Activated CD4-positive, alpha-beta memory T cell treated with anti-CD3 and anti-CD28 coated beads for 36 hours (primary cell): ENCODE data around the gene ZFP36L2. TPM values are rescaled to one million over a fixed set of nuclear protein-coding genes. Genes with fewer than 3 reads are reported as not detected.

Experiments
- CTCF ChIA-PET: fragments of 350-600 bp; sonication (Branson Sonifier 250); formaldehyde crosslinking; loops from one replicate; lab custom pipeline; 2021; ENCODE audit warnings: antibody characterized with exemption, inconsistent platforms; lab: Charles Lee
- POLR2A ChIA-PET: fragments of 350-600 bp; sonication (Branson Sonifier 250); formaldehyde crosslinking; loops from one replicate; lab custom pipeline; 2021; ENCODE audit warnings: antibody characterized with exemption; lab: Charles Lee
- DNase-seq: peaks from one replicate; pipeline ENCODE4 v3.0.0-alpha.2; 2020
- H3K27ac Mint-ChIP-seq: one replicate; pipeline ENCODE4 v1.8.0; 2021; ENCODE audit warnings: mixed read lengths
- H3K27me3 Mint-ChIP-seq: one replicate; pipeline ENCODE4 v1.8.0; 2021; ENCODE audit warnings: mixed read lengths
- H3K36me3 Mint-ChIP-seq: one replicate; pipeline ENCODE4 v1.8.0; 2021; ENCODE audit warnings: mixed read lengths
- H3K4me1 Mint-ChIP-seq: one replicate; pipeline ENCODE4 v1.8.0; 2021; ENCODE audit warnings: low read depth, mixed read lengths
- H3K4me3 Mint-ChIP-seq: one replicate; pipeline ENCODE4 v1.8.0; 2021; ENCODE audit warnings: mild to moderate bottlenecking, mixed read lengths
- H3K9me3 Mint-ChIP-seq: one replicate; pipeline ENCODE4 v1.8.0; 2021; ENCODE audit warnings: mixed read lengths
- intact Hi-C: fragments of 100-400 bp; cut with micrococcal nuclease; formaldehyde crosslinking; loops from one replicate; pipeline ENCODE4 v1.15.1; 2023
- total RNA-seq, 2 experiments: library from RNA; stranded (reverse); gene quantifications; one replicate each; pipeline ENCODE4 v1.2.3, GENCODE V29; 2021

Gene ZFP36L2
- total RNA-seq, 2 experiments from 2014 or later: 78.4 to 79.8 TPM

DNA sequence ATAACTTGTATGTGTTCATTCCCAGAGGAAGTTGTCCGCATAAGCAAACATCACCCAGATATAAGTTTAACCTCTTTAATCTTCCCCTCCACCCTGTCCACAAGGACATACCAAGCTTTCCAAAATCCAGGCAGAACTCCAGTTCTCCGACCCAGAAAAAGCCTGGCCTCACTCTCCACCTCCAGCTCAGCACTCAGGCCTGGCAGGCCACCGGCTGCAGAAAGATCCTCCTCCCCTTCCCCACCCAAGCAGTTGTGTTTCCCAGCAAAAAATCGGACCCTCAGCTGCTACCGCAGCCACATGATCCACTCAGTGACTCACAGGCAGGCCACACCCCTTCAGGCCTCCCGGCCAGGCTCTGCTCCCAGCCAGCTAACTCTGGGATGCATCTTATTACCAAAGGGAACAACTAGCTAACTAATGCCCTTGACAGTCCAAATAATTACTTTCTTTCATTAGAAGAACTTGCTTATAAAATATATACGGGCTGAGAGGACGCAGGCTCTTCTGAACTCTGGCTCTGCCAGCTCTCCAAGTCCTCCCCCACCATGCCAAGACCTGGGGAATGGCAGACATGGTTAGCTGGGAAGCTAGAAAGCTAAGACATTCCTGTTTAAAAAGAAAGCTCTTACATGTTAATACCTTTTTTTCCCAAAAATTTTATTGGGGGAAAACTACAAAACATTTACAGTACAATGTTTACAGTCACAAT, 4.5 kb downstream of the ZFP36L2 start:
- POLR2A ChIA-PET: interaction anchor here (0.6 to 13.4 kb wide), 8 partner anchors 28 to 319 kb away, joined by 3 to 283 read pairs (median 4); no protein-coding TSS in a partner anchor
- peaks cover 42% of the 10 kb centered on the region for H3K4me1 Mint-ChIP-seq
- intact Hi-C loops: loop anchor here (2.0 kb wide), 1 partner anchor 163 kb away; no protein-coding TSS in a partner anchor

DNA sequence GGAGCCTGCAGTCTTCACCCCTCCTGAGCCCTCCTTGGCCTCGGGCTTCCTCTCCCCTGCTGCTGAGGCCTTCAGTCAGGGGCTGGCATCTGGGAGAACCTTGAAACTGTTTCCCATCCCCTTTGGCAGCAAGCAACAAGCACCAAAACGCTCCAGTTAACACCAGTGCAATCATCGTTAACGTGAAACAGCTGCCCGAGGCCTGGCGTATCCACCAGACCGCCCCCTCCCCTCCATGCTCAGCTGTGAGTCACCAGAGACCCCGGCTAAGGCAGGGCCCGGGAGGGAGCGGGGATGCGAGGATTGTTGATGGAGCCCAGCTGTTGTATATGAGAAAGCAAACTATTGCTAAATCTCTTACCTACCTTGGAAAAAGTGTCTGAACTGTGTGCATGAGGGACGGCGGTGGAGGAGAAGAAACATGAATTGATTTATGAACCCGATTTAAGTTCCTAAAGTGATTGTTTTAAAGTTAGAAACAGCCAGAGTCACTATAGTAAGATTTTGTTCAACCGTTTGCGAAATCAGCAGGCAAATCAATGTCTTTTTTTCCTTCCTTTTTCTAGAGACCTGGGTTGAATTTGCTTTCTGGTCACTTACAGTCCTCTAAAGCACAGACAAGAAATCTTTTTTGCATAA, 5.2 kb downstream of the ZFP36L2 start:
- H3K4me3 Mint-ChIP-seq: peak overlapping the region; percentile 88
- H3K4me1 Mint-ChIP-seq: peaks cover 42% of the 10 kb centered on the region
- peaks cover 44% of the 10 kb centered on the region for H3K36me3 Mint-ChIP-seq
- ChIA-PET CTCF (interaction anchor here (0.8 to 13.7 kb wide), 11 partner anchors 7 to 321 kb away, joined by 3 to 269 read pairs (median 7); no protein-coding TSS in a partner anchor), POLR2A (interaction anchor here (1.0 to 13.4 kb wide), 8 partner anchors 25 to 90 kb away, joined by 3 to 283 read pairs (median 6); no protein-coding TSS in a partner anchor)
- H3K27ac Mint-ChIP-seq: peak overlapping the region; percentile 95
- DNase-seq: peak; percentile 58
- H3K27me3 Mint-ChIP-seq: no peaks in the 10 kb centered on the region
- no peaks in the 10 kb centered on the region for H3K9me3 Mint-ChIP-seq
- intact Hi-C loops: loop anchor here (2.0 kb wide), 1 partner anchor 162 kb away; no protein-coding TSS in a partner anchor

More for the DNA sequence above, 4.5 kb downstream of the ZFP36L2 start:
- no peaks in the 10 kb centered on the region for H3K27me3 Mint-ChIP-seq
- peak; percentile 80 for DNase-seq
- H3K27ac Mint-ChIP-seq: peak overlapping the region; percentile 95
- peak overlapping the region; percentile 88 for H3K4me3 Mint-ChIP-seq
- H3K36me3 Mint-ChIP-seq: peaks cover 45% of the 10 kb centered on the region
- CTCF ChIA-PET: interaction anchor here (0.6 to 13.7 kb wide), 13 partner anchors 7 to 354 kb away, joined by 3 to 269 read pairs (median 5); no protein-coding TSS in a partner anchor
- no peaks in the 10 kb centered on the region for H3K9me3 Mint-ChIP-seq

DNA sequence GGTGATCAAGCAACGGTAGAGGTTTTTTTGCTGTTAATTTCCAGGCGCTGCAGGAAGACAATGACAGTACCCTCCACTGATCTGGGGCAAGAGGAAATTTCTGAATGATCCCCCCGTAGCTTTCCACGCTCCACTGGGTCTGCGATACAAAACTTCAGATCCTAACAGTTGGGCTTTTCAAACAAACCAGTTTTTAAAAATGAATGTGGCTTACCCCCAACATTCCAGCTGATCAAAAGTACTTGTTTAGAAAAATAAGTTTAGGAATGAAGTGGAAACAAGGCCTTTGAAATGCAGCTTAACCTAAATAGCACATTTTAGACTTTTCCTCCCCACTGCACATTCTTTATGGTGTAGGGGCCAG, 5.7 kb downstream of the ZFP36L2 start:
- Mint-ChIP-seq H3K27me3 (no peaks in the 10 kb centered on the region), H3K36me3 (peaks cover 40% of the 10 kb centered on the region), H3K27ac (peak overlapping the region; percentile 95), H3K9me3 (no peaks in the 10 kb centered on the region), H3K4me1 (peaks cover 42% of the 10 kb centered on the region), H3K4me3 (peak overlapping the region; percentile 88)
- ChIA-PET POLR2A (interaction anchor here (1.0 to 13.4 kb wide), 10 partner anchors 24 to 89 kb away, joined by 3 to 283 read pairs (median 6); no protein-coding TSS in a partner anchor), CTCF (interaction anchor here (0.8 to 13.7 kb wide), 10 partner anchors 8 to 273 kb away, joined by 3 to 269 read pairs (median 7); no protein-coding TSS in a partner anchor)
- intact Hi-C loops: loop anchor here (1.0 to 2.0 kb wide), 4 partner anchors 9 to 162 kb away; no protein-coding TSS in a partner anchor
- DNase-seq: no peak

DNA sequence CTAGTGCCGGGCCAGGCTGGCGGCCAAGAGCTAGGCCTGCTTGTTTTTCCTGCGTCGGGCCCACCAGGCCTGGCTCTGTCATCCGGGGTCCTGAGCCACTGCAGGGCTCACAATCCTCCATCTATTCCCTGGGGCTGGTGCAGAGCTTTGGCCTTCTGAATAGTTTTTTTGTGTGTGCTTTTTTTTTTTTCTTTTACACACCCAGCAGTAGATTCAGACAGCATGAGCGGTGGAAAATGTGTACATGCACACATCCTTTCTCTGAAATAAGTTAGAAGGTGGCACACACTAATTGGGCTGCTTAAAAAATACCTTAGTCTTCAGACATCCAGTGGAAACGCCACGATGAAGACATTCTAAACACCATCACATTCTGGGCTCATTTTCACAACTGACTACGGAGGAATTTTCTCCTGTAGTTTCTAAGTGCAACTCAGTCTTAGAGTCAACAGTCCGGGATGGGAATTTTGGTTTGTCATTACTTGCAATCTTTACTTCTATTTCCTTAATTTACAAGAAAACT, 6.1 kb downstream of the ZFP36L2 start:
- Mint-ChIP-seq H3K4me3 (peak overlapping the region; percentile 88), H3K36me3 (peaks cover 36% of the 10 kb centered on the region)

DNA sequence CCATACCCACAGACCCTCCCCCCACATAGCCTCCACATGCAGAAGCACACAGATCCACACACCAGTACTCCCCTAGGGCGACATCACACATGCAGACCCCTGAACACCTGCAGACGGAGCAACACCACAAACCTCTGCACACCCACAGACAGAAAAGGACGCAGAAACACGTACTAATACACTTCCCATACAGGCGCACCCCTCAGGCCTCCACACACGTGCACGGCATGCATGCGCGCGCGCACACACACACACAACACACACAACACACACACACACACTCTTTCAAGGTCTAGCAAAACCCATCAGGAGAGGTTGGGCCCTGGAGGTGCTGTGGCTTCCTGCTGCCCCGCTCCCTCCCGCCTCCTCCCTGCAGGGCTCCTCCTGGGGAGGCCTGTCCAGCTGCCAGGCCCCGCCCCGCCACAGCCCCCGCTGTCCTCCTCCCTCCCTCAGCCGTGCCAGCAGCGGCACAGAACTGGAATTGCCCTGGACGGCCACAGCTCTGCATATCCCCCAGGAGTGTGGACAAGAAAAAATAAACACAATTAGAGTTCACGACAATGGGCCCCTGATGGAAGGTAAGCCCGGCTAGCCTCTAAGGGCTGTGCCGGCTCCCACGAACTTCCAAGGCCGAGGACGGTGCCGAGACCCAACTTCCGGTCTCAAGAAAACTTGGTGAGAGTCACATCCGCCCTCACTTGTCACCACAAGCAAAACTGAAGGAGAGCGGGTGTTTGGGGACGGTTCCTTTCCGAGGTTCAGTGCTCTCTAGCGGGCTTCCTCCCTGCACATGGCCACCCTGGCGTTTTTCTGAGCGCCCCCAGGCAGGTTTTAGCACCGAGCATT, 6.8 kb downstream of the ZFP36L2 start:
- Mint-ChIP-seq H3K27me3 (no peaks in the 10 kb centered on the region), H3K4me1 (peaks cover 42% of the 10 kb centered on the region), H3K36me3 (peaks cover 33% of the 10 kb centered on the region), H3K27ac (peak overlapping the region; percentile 95), H3K4me3 (peak overlapping the region; percentile 88), H3K9me3 (no peaks in the 10 kb centered on the region)
- intact Hi-C loops: loop anchor here (1.0 to 2.0 kb wide), 4 partner anchors 10 to 161 kb away; no protein-coding TSS in a partner anchor
- ChIA-PET CTCF (interaction anchor here (1.0 to 13.7 kb wide), 6 partner anchors 9 to 265 kb away, joined by 3 to 269 read pairs (median 31); no protein-coding TSS in a partner anchor), POLR2A (interaction anchor here (0.6 to 13.4 kb wide), 11 partner anchors 7 to 489 kb away, joined by 3 to 283 read pairs (median 7); no protein-coding TSS in a partner anchor)
- DNase-seq: peak; percentile 89

More for the DNA sequence above, 6.1 kb downstream of the ZFP36L2 start:
- DNase-seq: no peak
- Mint-ChIP-seq H3K27me3 (no peaks in the 10 kb centered on the region), H3K9me3 (no peaks in the 10 kb centered on the region), H3K27ac (peak overlapping the region; percentile 95), H3K4me1 (peaks cover 42% of the 10 kb centered on the region)
- intact Hi-C loops: loop anchor here (1.0 to 2.0 kb wide), 4 partner anchors 9 to 161 kb away; no protein-coding TSS in a partner anchor
- POLR2A ChIA-PET: interaction anchor here (0.6 to 13.4 kb wide), 10 partner anchors 24 to 490 kb away, joined by 3 to 283 read pairs (median 6); no protein-coding TSS in a partner anchor
- CTCF ChIA-PET: interaction anchor here (0.8 to 13.7 kb wide), 9 partner anchors 8 to 273 kb away, joined by 3 to 269 read pairs (median 9); no protein-coding TSS in a partner anchor

DNA sequence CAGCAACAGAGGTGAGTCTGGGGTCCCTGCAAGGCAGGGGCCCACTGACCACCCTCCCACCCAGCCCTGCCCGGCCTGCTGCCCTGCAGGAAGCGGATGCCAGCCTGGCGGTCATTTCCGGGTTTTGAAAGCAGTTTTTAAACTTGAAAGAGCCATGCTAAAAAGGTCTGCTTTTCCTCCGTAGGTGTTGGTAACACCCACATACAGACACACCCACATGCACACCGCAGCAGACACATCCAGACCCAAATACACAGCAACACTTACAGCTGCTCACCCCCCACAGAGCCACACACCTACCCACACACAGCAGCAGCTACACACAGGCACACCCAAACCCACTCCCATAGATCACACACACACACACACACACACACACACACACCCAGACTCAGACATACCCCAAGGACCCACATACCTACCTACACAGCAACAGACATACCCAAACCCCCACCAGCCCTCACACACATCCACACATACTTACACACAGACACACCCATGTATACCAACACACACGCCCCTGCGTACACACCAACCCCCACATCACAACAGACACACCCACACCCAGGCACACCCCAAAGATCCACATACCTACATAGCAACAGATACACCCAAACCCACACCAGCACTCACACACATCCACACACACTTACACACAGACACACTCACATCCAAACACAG, 7.6 kb downstream of the ZFP36L2 start:
- CTCF ChIA-PET: interaction anchor here (5.3 to 13.7 kb wide), 3 partner anchors 10 to 86 kb away, joined by 39 to 269 read pairs (median 254); no protein-coding TSS in a partner anchor
- intact Hi-C loops: loop anchor here (1.0 kb wide), 1 partner anchor 24 kb away; no protein-coding TSS in a partner anchor
- H3K27me3 Mint-ChIP-seq: no peaks in the 10 kb centered on the region
- POLR2A ChIA-PET: interaction anchor here (0.9 to 13.4 kb wide), 6 partner anchors 8 to 87 kb away, joined by 3 to 283 read pairs (median 6); no protein-coding TSS in a partner anchor
- no peaks in the 10 kb centered on the region for H3K9me3 Mint-ChIP-seq
- H3K4me1 Mint-ChIP-seq: peaks cover 42% of the 10 kb centered on the region
- peak; percentile 79 for DNase-seq
- H3K36me3 Mint-ChIP-seq: peaks cover 28% of the 10 kb centered on the region
- H3K4me3 Mint-ChIP-seq: peak overlapping the region; percentile 88
- peak overlapping the region; percentile 95 for H3K27ac Mint-ChIP-seq

DNA sequence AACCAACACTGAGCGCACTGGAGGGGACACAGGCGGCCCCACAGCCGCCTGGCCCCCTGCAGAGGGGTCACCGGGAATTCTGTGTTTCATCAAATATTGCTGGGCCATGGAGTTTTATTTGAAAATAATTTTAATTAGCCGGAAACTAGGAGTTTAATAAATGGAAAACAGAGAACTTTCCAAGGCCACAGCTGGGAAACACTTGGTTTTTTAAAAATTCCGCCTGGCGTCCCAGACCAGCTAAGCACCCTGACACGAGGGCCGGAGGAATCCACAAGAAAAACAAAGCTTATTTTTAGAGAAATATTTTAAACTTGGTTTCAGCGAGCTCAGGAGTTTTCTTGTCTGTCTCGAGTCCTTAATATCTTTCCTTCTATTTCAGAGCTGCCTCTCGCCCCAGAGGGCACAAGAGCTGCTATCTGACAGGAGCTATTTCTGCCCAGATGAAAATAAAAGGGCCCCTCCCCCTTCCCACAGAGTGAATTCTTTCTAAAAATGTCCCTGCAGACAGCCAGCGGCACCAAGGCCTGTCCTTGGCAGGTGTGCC, 8.2 kb downstream of the ZFP36L2 start:
- ChIA-PET CTCF (interaction anchor here (0.6 to 13.7 kb wide), 6 partner anchors 10 to 266 kb away, joined by 3 to 269 read pairs (median 22); no protein-coding TSS in a partner anchor), POLR2A (interaction anchor here (1.1 to 13.4 kb wide), 5 partner anchors 9 to 87 kb away, joined by 3 to 283 read pairs (median 7); no protein-coding TSS in a partner anchor)
- no peaks in the 10 kb centered on the region for H3K27me3 Mint-ChIP-seq
- intact Hi-C loops: loop anchor here (1.0 kb wide), 1 partner anchor 23 kb away; no protein-coding TSS in a partner anchor
- H3K27ac Mint-ChIP-seq: peak overlapping the region; percentile 95
- H3K4me3 Mint-ChIP-seq: peak overlapping the region; percentile 88
- H3K4me1 Mint-ChIP-seq: peaks cover 42% of the 10 kb centered on the region
- DNase-seq: no peak
- H3K36me3 Mint-ChIP-seq: peaks cover 22% of the 10 kb centered on the region
- no peaks in the 10 kb centered on the region for H3K9me3 Mint-ChIP-seq

DNA sequence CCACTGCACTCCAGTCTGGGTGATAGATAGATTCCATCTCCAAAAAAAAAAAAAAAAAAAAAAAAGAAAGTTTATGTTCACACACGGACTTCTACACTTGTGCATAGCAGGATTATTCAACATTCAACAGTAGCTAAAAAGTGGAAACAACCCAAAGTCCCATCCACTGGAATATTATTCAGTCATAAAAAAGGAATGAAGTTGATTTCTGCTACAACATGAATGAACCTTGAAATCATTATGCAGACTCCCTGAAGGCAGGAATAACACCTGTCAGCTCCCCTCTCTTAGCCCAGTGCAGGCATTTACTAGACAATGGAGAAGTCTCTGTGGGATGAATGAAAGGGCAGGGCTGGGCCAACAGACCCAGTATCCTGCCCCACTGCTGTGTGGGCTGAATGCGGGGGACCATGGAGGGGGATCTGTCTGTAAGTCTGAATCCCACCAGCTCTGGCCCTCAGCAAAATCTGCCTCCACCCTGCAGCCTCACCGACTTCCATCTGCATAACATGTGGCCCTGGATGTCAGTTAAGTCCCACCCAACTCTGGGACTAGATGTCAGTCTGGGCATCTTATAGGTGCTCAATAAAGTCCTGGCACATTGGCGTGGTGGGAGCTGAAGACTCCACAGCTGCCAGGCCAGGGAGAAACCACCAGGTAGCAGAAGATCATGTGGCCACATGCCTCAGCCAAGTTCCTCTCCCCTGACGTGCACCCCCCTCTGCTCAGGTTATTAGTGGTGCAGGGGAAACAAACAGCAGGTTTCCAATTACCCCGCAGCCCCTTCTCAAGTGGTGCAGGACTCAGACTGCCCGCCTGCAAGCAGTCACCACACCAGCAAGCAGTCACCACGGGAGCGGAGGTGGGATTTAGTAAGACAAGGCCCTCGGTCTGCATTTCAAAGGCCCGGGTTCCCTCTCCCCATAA, 8.9 kb downstream of the ZFP36L2 start:
- ChIA-PET CTCF (interaction anchor here (0.6 to 13.7 kb wide), 6 partner anchors 11 to 267 kb away, joined by 3 to 269 read pairs (median 22); no protein-coding TSS in a partner anchor), POLR2A (interaction anchor here (0.6 to 13.4 kb wide), 6 partner anchors 9 to 86 kb away, joined by 3 to 283 read pairs (median 6); no protein-coding TSS in a partner anchor)
- intact Hi-C loops: loop anchor here (1.0 kb wide), 1 partner anchor 22 kb away; no protein-coding TSS in a partner anchor
- Mint-ChIP-seq H3K4me1 (peaks cover 44% of the 10 kb centered on the region), H3K27ac (peak overlapping the region; percentile 95), H3K27me3 (no peaks in the 10 kb centered on the region), H3K36me3 (peaks cover 17% of the 10 kb centered on the region), H3K9me3 (no peaks in the 10 kb centered on the region), H3K4me3 (no peak overlapping the region)
- DNase-seq: no peak

DNA sequence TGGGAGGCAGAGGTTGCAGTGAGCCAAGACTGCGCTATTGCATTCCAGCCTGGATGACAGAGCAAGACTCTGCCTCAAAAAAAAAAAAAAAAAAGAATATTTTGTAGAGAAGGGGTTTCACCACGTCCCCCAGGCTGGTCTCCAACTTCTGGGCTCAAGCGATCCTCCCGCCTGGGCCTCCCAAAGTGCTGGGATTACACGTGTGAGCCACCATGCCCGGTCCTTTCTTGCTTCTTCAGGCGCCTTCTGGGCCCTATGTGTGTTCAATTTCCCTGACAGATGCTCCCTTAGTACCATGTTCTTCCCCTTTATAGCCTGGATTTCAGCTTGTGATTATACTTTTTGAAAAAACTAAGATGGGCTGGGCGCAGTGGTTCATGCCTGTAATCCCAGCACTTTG, 9.8 kb downstream of the ZFP36L2 start:
- no peaks in the 10 kb centered on the region for H3K27me3 Mint-ChIP-seq
- peaks cover 8% of the 10 kb centered on the region for H3K36me3 Mint-ChIP-seq
- CTCF ChIA-PET: interaction anchor here (0.7 to 13.7 kb wide), 7 partner anchors 12 to 268 kb away, joined by 3 to 269 read pairs (median 6); no protein-coding TSS in a partner anchor
- intact Hi-C loops: no loop called here
- peaks cover 43% of the 10 kb centered on the region for H3K4me1 Mint-ChIP-seq
- DNase-seq: no peak
- POLR2A ChIA-PET: interaction anchor here (13.4 kb wide), 1 partner anchor 44 kb away, joined by 215 read pairs; no protein-coding TSS in a partner anchor
- H3K27ac Mint-ChIP-seq: no peak overlapping the region
- H3K9me3 Mint-ChIP-seq: no peaks in the 10 kb centered on the region
- H3K4me3 Mint-ChIP-seq: no peak overlapping the region
